ENCODE measurements around the gene RAC3.

Gene RAC3

GRCh38 chr17:82016061-82016874 lies 15.2 kb upstream of the RAC3 start:
- TF ChIP-seq EP300 (IDR thresholded peaks at IDR 0.05; ENCODE audit: borderline replicate concordance) (no peak), YY1 (IDR thresholded peaks at IDR 0.05; ENCODE audit: low read depth) (no peak), FOXM1 (IDR thresholded peaks at IDR 0.05; ENCODE audit: borderline replicate concordance, low read depth) (no peak), TCF12 (IDR thresholded peaks at IDR 0.05; ENCODE audit: low read depth) (no peak), MAX (IDR thresholded peaks at IDR 0.05) (no peak), CEBPB (IDR thresholded peaks at IDR 0.05) (no peak), TEAD4 (IDR thresholded peaks at IDR 0.05) (no peak), EGR1 (IDR thresholded peaks at IDR 0.05) (no peak), ZBTB7A (IDR thresholded peaks at IDR 0.05; ENCODE audit: low read depth) (no peak), CREB1 (IDR thresholded peaks at IDR 0.05; ENCODE audit: low read depth) (no peak), REST (IDR thresholded peaks at IDR 0.05; ENCODE audit: low read depth) (no peak), TAF1 (IDR thresholded peaks at IDR 0.05; ENCODE audit: low read depth) (no peak), RAD21 (IDR thresholded peaks at IDR 0.05; ENCODE audit: low read depth) (no peak), NFIC (IDR thresholded peaks at IDR 0.05) (no peak)
- TF ChIP-seq, protein P1, sequence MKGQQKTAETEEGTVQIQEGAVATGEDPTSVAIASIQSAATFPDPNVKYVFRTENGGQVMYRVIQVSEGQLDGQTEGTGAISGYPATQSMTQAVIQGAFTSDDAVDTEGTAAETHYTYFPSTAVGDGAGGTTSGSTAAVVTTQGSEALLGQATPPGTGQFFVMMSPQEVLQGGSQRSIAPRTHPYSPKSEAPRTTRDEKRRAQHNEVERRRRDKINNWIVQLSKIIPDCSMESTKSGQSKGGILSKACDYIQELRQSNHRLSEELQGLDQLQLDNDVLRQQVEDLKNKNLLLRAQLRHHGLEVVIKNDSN (IDR thresholded peaks at IDR 0.05): no peak

DNA sequence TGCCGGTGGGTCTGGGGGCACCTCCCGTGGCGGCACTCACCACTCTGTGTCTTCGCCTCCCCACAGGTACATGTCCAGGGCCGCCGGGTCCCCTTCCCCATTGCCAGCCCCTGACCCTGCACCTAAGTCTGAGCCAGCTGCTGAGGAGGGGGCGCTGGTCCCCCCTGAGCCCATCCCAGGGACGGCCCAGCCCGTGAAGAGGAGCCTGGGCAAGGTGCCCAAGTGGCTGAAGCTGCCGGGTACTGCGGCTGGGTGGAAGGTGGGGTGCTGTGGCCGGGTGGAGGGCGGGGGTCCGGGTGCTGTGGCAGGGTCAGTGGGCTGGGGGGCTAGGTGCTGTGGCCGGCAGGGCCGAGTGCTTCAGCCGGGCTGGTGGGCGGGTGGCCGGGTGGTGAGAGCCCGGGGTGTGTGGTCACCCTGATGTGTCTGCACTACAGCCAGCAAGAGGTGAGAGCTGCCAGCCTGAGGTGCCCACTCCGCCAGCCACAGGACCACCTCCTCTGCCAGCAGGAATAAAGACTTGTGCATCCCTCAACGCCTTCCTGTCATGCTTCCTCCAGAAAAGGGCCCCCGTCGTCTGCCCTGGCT lies 14.5 kb upstream of the RAC3 start:
- TF ChIP-seq CREB1 (IDR thresholded peaks at IDR 0.05; ENCODE audit: low read depth) (no peak), NFIC (IDR thresholded peaks at IDR 0.05) (no peak)

- TF ChIP-seq MAX (IDR thresholded peaks at IDR 0.05) (no peak), RAD21 (IDR thresholded peaks at IDR 0.05; ENCODE audit: low read depth) (no peak), YY1 (IDR thresholded peaks at IDR 0.05; ENCODE audit: low read depth) (no peak), TCF12 (IDR thresholded peaks at IDR 0.05; ENCODE audit: low read depth) (no peak), TEAD4 (IDR thresholded peaks at IDR 0.05) (no peak), EP300 (IDR thresholded peaks at IDR 0.05; ENCODE audit: borderline replicate concordance) (no peak)
- TF ChIP-seq, protein P1 (IDR thresholded peaks at IDR 0.05): no peak
These were observed 13.8 kb upstream of the RAC3 start for GRCh38 chr17:82017612-82018151.

DNA sequence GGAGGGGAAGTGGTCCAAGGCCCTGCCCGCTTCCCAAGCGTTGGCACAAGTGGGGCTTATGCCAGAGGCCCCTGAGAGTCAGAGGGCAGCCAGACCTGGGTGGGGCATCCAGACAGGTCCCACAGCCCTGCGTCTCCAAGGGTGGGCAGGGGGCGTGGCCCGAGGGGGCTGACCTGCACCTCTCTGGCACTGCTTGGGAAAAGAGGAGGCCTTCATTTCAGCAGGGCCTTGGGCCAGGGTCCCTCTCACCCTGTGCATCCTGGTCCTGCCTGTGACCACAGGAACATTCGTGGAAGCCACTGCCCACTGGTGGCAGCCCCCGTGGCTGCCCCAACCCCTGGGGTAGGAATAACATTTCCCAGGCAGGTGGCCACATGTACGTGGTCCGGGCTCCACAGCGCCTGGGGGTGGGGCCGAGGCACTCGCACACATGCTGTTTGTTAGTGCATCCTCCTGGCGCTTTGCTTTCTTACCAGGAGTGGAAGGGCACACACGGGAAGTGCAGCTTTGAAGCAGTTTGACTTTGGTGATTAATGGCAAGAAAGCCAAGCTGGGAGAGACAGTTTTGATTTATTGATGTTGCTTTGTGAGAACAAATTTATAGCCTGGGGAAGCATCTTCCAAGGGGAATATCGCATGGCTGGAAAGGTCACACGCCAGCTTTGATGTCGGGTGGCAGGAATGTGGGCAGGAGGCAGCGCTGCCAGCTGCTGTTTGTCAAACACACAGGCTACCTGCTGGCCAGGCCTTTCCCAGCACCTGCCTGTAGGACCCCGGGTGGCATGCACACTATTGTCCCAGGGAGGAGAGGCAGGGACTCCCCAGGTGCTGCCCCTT lies 13.1 kb upstream of the RAC3 start:
- no peak for TF ChIP-seq MAX (IDR thresholded peaks at IDR 0.05)
- no peak for TF ChIP-seq EP300 (IDR thresholded peaks at IDR 0.05; ENCODE audit: borderline replicate concordance)
- no peak for TF ChIP-seq YY1 (IDR thresholded peaks at IDR 0.05; ENCODE audit: low read depth)
- no peak for TF ChIP-seq CREB1 (IDR thresholded peaks at IDR 0.05; ENCODE audit: low read depth)
- no peak for TF ChIP-seq TCF12 (IDR thresholded peaks at IDR 0.05; ENCODE audit: low read depth)
- no peak for TF ChIP-seq ZBTB7A (IDR thresholded peaks at IDR 0.05; ENCODE audit: low read depth)
- TF ChIP-seq TEAD4 (IDR thresholded peaks at IDR 0.05): peak; percentile 4; the same call in 1 of the 2 replicates
- TF ChIP-seq, protein P1 (IDR thresholded peaks at IDR 0.05): no peak

DNA sequence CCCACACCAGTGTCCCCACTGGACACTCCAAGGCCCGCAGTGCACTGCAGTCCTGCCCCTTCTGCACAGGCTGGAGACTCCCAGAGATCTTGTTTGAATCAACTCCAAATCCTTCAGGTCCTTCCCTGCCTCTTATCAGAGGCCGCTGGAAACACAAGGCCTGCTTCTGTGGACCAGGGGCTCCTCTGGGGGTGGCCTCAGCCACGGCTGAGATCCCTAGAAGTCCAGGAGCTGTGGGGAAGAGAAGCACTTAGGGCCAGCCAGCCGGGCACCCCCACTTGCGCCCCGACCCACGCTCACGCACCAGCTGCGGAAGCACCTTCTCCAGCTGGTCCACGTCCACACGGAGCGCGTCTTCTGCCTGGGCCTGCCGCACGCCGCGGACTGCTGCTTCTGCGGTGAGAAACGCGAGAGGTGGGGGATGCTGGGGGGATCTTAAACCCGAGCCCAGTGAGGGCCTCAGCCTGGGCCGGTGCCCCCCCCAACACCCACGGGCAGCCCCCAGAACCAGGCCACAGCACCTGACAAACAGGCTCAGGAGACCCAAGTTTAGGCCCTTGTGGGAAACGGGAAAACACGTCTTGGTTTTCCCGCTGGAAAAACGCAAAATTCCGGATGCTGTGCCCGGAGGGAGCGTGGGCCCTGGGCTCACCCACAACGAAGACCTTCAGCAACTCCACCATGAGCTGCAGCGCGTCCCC lies 12.3 kb upstream of the RAC3 start:
- TF ChIP-seq ZBTB7A (IDR thresholded peaks at IDR 0.05; ENCODE audit: low read depth) (no peak), TAF1 (IDR thresholded peaks at IDR 0.05; ENCODE audit: low read depth) (no peak), TEAD4 (IDR thresholded peaks at IDR 0.05) (no peak), MAX (IDR thresholded peaks at IDR 0.05) (no peak), EGR1 (IDR thresholded peaks at IDR 0.05) (no peak), CEBPB (IDR thresholded peaks at IDR 0.05) (no peak), REST (IDR thresholded peaks at IDR 0.05; ENCODE audit: low read depth) (no peak), YY1 (IDR thresholded peaks at IDR 0.05; ENCODE audit: low read depth) (no peak), NFIC (IDR thresholded peaks at IDR 0.05) (no peak), FOXM1 (IDR thresholded peaks at IDR 0.05; ENCODE audit: borderline replicate concordance, low read depth) (no peak), TCF12 (IDR thresholded peaks at IDR 0.05; ENCODE audit: low read depth) (no peak), CREB1 (IDR thresholded peaks at IDR 0.05; ENCODE audit: low read depth) (no peak), RAD21 (IDR thresholded peaks at IDR 0.05; ENCODE audit: low read depth) (no peak), EP300 (IDR thresholded peaks at IDR 0.05; ENCODE audit: borderline replicate concordance) (no peak)
- TF ChIP-seq, protein P1 (IDR thresholded peaks at IDR 0.05): no peak
